Activated CD4-positive, CD25-positive, alpha-beta regulatory T cell treated with anti-CD3 and anti-CD28 coated beads, Interleukin-2, amount 50 U/mL, for 16 hours (primary cell): ENCODE measurements around the gene SCN11A.

Experiments
- DNase-seq: peaks from one replicate; pipeline ENCODE4 v3.0.0-alpha.2; 2020; ENCODE audit warnings: low read depth, low spot score

SCN11A gene

DNA sequence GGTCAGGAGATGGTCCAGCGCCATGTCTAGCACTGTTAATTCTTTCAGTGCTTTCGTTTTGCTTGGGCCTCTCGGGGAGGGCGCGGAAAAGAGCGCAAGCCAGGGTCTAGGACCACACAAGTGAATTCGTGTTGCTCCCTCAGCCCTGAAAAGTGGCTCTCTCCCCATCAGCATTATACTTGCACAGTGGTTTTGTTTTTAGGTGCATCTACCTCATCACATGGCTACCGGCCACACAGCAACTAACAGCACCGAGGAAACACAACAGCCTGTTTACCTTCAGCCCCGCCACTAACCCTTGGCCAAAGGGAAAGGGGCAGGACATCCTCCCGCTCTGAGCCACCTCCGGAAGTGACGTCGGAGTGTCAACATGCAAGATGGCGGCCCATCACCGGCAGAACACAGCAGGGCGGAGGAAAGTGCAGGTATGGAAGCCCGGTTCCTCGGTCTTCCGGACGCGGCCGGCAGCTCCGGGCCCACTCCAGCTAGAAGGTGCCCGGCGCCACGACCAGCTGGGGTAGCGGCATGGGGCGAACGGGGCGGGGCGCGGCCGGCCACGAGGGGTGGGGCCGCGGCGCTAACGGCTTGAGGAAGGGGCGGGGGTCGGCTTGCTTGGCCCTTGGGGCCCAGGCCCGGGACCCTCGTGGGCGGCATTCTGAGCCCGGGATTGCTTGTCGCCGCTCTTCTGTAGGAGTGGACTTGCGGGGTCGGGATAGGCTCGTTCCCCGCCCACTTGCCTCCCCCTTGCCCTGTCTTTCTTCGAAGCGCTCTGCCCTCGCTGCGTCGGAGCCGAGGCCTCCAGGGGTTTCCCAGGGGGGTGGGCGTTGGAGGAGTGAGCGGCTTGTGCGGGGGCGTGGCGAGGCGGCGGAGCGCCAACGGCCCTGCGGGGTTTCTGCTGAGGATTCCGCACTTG is at the start of gene SCN11A, which contains the start of gene WDR48:
SCN11A (minus strand) TSS at position 296 of the 913 bp plus-strand sequence. CDS start 101,582 bp downstream, outside the sequence.
WDR48 (plus strand) TSS at position 368 of the 913 bp plus-strand sequence; CDS start at position 378, 10 bp downstream.
- DNase-seq = peak; percentile 88

DNA sequence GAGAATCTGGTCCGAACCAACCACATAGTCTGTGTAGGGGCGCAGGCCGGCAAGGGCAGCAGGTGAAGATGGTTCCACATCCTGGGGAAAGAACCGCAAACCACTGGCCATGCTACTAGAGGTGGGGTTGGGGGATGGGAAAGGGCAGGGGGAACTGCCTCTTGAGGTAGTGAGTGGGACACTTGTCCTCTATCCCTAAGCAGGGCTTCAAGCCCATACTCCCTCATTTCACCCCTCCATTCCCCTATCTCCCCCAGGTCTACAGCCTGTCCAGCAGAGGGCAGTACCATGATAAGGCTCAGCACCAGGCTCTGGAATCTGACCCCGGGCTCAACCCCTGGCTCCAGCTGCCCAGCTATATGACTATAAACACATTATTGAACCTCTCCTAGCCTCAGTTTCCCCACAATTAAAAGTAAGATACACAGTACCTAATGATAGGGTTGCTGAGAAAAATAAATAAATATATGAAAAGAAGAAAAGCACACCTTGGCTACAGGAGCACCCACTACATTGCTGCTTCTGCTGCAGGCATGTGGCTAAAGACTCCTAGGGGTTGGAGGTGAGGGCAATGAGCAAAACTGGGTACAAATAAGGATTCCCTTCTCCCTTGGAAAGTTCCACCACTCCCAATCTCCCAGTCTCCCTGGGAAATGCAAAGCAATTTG is 49.4 kb upstream of the SCN11A start:
- DNase-seq = peak; percentile 32

GRCh38 chr3:39100500-39100886 is 48.7 kb upstream of the SCN11A start:
- DNase-seq = no peak

DNA sequence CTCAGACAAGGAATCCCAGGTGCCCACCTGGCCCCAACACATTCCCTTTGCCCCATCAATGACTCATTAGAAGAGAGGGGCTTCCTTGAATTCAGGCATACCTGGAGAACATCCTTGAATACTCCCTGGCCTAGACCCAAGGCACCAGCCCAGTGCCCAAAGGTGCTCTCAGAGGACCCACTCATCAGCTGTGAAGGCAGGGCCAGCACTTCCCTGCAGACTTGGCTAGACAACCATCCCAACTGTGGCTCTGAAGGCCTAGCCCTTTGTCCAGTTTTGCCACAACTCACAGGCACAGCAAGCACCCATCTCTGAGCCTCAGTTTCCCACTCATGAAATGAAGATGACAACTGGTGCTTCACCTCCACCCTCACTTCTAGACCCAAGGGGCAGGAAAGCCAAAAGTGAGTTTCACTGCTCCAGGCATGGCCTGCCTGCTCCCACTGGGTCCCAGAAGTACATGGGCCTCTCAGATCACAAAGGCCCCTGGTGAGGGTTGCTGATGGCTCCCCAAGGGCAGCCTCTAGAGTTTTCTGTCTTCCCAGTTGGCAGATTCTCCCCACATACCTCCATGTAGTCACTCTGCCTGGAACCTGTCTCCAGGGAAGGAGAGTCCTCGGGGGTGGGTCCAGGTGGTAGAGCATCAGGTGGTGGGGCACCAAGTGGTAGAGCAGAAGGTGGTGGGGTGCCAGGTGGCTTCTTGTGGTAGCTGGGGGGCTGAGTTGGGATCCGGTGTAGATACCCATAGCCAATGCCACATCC is 48.2 kb upstream of the SCN11A start:
- no peak for DNase-seq

DNA sequence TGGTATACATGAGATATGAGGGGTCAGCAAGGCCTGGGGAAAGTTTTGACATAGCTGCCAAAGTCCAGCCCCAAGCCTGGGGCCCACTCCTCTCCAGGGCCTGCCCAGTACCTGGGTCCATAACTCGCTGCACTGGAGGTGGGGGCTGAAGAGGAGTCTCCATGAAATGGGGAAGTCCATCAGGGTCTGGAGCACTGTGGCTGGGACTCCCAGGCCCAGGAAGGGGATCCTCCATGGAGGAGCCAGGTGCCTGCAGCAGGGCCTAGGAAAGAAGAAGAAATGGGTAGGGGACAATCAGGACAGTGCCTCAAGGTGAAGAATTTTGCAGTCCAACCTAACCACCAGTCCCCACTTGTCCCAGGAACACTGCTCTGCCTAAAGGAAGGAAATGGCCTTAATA is 47.5 kb upstream of the SCN11A start:
- DNase-seq = no peak

DNA sequence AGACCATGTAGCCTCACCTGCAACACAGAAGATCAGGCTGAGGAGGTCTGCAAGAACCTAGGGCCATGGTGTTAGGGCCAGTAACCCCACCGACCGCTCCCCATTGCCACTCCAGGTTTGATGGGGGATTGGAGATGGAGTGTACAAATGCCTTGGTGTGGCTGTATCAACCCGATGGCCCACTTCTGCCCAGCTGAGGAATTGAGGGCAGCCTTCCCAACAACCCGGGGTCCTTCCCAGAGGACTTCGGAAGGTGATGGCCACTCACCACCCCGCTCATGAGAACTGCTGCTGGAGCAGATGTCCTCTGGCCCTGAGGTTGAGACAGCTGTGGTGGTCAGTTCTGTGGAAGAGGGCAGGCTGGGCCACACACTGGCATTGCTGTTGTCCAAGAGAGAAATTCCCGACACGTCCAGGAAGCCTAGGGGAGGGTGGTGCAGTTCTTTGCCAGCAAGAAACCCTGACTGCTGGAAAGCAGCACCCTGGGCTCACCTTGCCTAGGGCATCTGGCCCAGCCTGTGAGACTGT is 46.8 kb upstream of the SCN11A start:
- DNase-seq = no peak

DNA sequence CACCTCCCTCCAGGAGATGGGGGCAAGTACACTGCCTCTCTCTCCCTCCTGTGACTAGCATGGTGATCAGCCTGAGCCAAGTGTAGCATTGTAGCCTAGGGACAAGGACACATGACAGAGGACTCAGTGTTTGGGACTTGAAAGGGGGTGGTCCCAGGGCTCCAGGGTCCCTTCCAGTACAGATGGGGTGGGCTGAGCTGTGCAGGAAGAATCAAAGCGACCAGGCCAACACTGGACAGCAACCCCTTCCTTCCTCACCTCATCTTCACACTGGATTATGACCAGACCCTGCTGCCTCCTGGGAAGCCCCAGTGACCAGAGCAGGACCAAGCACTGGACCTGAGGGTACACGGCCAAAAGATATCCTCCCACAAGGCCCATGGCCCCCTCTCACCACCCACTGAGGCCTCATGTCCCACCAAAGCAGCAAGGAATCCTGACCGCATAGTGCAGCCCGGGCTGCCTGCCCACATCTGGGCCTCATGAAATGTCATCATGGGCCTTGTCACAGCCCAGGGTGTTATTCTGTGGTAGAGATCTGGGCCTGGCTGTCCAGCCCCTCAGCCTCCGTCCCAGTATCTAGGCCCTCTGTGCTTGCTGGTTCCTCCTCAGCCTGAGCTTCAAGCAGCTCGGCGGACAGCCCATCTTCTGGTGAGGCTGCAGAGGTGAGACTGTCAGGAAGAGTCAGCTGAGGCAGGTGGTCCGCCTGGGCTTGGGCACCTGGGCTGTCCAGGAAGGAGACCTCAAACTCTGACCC is 46.1 kb upstream of the SCN11A start:
- DNase-seq = no peak

- DNase-seq = no peak
Observed at GRCh38 chr3:39096775-39097174, 45.0 kb upstream of the SCN11A start.

- DNase-seq = no peak
Observed at GRCh38 chr3:39095778-39096177, 44.0 kb upstream of the SCN11A start.

GRCh38 chr3:39094851-39095677 is 43.3 kb upstream of the SCN11A start:
- DNase-seq = no peak

- no peak for DNase-seq
Observed at GRCh38 chr3:39090922-39091321, 39.2 kb upstream of the SCN11A start.

- DNase-seq = no peak
Observed at GRCh38 chr3:39088889-39089288, 37.1 kb upstream of the SCN11A start.

DNA sequence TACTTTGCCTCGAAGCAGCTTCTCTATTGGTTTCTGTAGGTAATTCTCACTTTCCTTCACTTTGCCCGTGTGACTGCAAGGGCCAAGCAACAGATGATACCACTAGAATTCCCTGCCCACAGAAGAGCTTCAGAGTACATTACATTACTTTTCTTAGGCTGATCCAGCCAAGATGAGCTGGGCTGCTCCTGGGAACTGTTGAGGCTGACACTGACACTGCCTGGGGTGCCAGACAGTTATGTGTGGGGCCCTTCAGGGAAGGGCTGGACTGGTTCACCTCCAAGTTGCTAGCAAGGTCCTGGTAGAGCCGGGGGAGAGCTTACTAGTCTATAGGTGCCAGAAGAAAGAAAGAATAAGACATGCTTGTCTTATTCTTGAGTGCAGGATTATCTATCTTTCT is 36.7 kb upstream of the SCN11A start:
- no peak for DNase-seq

GRCh38 chr3:39086144-39086543 is 34.4 kb upstream of the SCN11A start:
- no peak for DNase-seq

DNA sequence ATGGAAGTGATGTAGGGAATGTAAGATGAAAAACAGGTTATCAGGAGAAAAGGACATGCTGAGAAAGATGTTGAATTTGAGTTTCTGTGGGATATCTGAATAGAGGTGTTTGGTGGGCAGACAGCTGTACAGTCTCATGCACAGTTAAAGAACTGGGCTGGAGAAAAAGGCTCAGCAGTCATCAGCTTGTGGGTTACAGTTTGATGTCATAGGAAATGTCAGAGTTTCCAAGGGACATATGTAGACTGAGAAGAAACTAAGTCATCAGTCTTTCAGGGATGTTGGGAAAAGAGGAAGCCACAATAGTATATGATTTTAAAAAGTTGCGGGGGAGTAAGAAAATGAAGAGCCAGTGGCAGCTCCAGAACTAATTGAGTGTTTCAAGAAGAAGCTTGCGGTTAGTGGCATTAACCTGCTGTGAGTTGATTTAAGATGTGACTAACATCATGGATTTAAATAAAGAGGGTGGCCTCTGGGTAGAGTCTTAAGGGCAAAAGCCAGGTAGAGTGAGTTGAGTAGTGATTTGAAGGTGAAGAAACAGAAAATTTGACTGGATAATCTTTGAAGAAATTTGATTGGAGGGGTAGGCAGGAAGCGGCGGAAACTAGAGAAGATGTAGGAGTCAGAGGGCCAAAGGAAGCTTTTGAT is 31.0 kb upstream of the SCN11A start:
- no peak for DNase-seq

GRCh38 chr3:39080026-39080425 is 28.3 kb upstream of the SCN11A start:
- no peak for DNase-seq

DNA sequence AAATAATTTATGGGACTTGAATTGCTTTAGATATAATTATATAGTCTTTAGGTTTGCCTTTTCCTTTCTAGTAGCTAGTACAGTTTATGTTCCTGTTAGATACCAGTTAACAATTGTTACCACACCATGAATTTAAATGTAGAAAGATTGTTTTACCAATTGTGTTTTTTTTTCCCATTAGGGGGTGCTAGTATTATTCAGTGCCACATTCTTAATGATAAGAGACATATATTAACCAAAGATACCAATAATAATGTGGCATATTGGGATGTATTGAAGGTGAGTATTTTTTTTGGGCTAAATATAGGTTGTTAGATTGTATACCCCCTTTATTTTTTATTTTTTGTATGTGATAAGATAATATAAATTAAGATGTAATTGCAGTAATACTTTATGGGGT is 27.8 kb upstream of the SCN11A start:
- DNase-seq = no peak

DNA sequence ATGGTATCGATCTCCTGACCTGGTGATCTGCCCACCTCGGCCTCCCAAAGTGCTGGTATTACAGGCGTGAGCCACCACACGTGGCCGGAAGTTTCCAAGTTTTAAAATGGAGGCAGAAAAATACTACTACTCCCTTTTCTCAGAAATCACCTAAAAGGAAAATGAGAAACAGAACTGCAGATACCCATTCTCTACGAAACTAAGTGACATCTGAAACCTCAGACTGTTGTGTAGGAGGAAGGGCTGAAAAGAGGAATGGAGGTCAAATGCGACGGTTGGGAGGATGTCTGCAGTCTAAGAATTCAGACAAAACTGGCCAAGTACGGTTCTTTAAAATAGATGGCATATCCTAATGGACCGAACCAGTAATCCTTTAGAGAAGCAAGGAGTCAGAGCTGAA is 24.2 kb upstream of the SCN11A start:
- no peak for DNase-seq

GRCh38 chr3:39068556-39068955 is 16.8 kb upstream of the SCN11A start:
- DNase-seq = no peak

GRCh38 chr3:39067286-39067685 is 15.5 kb upstream of the SCN11A start:
- DNase-seq = no peak
